ENCODE measurements around the gene DOC2A. TPM values are rescaled to one million over a fixed set of nuclear protein-coding genes. Genes with fewer than 3 reads are reported as not detected.

The DOC2A gene
- total RNA-seq, 1 donor from 2014 or later = 0.33 TPM

- no peak overlapping the region for H3K4me3 ChIP-seq (ENCODE audit: low read depth, low read length)
- no peaks in the 10 kb centered on the region for H3K27me3 ChIP-seq (ENCODE audit: control insufficient read depth, insufficient read depth, low read length)
- H3K36me3 ChIP-seq (ENCODE audit: control insufficient read depth, insufficient read depth, low read length) = peaks cover 3% of the 10 kb centered on the region
- no peak for TF ChIP-seq CTCF (IDR thresholded peaks at IDR 0.05; ENCODE audit: insufficient read depth, low read length, poor library complexity, severe bottlenecking)
- DNase-seq (ENCODE audit: low read depth) = no peak
Measured at GRCh38 chr16:29982560-29983419, 28.0 kb downstream of the DOC2A start.

GRCh38 chr16:29978564-29979270 is 32.1 kb downstream of the DOC2A start:
- peaks cover 1% of the 10 kb centered on the region for H3K36me3 ChIP-seq (ENCODE audit: control insufficient read depth, insufficient read depth, low read length)
- no peak for TF ChIP-seq CTCF (IDR thresholded peaks at IDR 0.05; ENCODE audit: insufficient read depth, low read length, poor library complexity, severe bottlenecking)

GRCh38 chr16:29978081-29978480 is 32.7 kb downstream of the DOC2A start:
- Histone ChIP-seq H3K4me3 (ENCODE audit: low read depth, low read length) (no peak overlapping the region), H3K36me3 (ENCODE audit: control insufficient read depth, insufficient read depth, low read length) (peaks cover 1% of the 10 kb centered on the region), H3K27me3 (ENCODE audit: control insufficient read depth, insufficient read depth, low read length) (no peaks in the 10 kb centered on the region)
- TF ChIP-seq CTCF (IDR thresholded peaks at IDR 0.05; ENCODE audit: insufficient read depth, low read length, poor library complexity, severe bottlenecking) = no peak
- no peak for DNase-seq (ENCODE audit: low read depth)

More at GRCh38 chr16:29978564-29979270, 32.1 kb downstream of the DOC2A start:
- Histone ChIP-seq H3K27me3 (ENCODE audit: control insufficient read depth, insufficient read depth, low read length) (no peaks in the 10 kb centered on the region), H3K4me3 (ENCODE audit: low read depth, low read length) (no peak overlapping the region)
- DNase-seq (ENCODE audit: low read depth) = no peak

- H3K27me3 ChIP-seq (ENCODE audit: control insufficient read depth, insufficient read depth, low read length) = no peaks in the 10 kb centered on the region
- H3K36me3 ChIP-seq (ENCODE audit: control insufficient read depth, insufficient read depth, low read length) = peaks cover 1% of the 10 kb centered on the region
- no peak for TF ChIP-seq CTCF (IDR thresholded peaks at IDR 0.05; ENCODE audit: insufficient read depth, low read length, poor library complexity, severe bottlenecking)
- no peak for DNase-seq (ENCODE audit: low read depth)
- H3K4me3 ChIP-seq (ENCODE audit: low read depth, low read length) = no peak overlapping the region
Measured at GRCh38 chr16:29977063-29977825, 33.6 kb downstream of the DOC2A start.

- no peak for TF ChIP-seq CTCF (IDR thresholded peaks at IDR 0.05; ENCODE audit: insufficient read depth, low read length, poor library complexity, severe bottlenecking)
- no peak overlapping the region for H3K4me3 ChIP-seq (ENCODE audit: low read depth, low read length)
- no peak for DNase-seq (ENCODE audit: low read depth)
- H3K36me3 ChIP-seq (ENCODE audit: control insufficient read depth, insufficient read depth, low read length) = peaks cover 1% of the 10 kb centered on the region
- H3K27me3 ChIP-seq (ENCODE audit: control insufficient read depth, insufficient read depth, low read length) = no peaks in the 10 kb centered on the region
Measured at GRCh38 chr16:29975811-29976511, 34.9 kb downstream of the DOC2A start.

All from kidney epithelial cell (primary cell).